TTC549 (cell line): ENCODE results near the gene CATSPERZ.

Experiments
- FAIRE-seq: peaks from 2 replicates; lab custom pipeline; 2012; peaks lifted over from hg19 to GRCh38; lab: Jason Lieb, UNC

The CATSPERZ gene

DNA sequence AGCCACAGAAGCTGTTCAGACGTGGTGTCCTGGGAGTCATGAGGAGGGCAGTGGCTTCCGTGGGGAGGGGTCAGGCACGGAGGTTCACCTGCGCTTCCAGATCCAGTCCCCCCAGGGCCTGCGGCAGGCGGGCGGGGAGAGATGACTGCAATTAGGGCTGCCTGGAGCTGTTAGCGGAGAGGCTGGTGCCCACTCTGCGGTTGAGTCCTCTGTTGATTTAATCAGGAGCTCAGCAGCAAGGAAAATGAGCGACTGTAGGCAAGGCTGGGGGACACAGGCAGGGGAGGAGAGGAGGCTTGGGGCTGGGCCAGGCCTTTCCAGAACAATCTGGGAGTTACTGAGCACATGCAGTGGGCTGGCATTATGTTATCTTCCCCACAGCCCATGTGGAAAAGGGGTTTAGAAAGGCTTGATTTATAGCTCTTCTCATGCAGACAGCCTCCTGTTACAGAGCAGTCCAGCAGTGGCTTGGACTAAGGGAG is 35.7 kb upstream of the CATSPERZ start:
- no peak for FAIRE-seq

DNA sequence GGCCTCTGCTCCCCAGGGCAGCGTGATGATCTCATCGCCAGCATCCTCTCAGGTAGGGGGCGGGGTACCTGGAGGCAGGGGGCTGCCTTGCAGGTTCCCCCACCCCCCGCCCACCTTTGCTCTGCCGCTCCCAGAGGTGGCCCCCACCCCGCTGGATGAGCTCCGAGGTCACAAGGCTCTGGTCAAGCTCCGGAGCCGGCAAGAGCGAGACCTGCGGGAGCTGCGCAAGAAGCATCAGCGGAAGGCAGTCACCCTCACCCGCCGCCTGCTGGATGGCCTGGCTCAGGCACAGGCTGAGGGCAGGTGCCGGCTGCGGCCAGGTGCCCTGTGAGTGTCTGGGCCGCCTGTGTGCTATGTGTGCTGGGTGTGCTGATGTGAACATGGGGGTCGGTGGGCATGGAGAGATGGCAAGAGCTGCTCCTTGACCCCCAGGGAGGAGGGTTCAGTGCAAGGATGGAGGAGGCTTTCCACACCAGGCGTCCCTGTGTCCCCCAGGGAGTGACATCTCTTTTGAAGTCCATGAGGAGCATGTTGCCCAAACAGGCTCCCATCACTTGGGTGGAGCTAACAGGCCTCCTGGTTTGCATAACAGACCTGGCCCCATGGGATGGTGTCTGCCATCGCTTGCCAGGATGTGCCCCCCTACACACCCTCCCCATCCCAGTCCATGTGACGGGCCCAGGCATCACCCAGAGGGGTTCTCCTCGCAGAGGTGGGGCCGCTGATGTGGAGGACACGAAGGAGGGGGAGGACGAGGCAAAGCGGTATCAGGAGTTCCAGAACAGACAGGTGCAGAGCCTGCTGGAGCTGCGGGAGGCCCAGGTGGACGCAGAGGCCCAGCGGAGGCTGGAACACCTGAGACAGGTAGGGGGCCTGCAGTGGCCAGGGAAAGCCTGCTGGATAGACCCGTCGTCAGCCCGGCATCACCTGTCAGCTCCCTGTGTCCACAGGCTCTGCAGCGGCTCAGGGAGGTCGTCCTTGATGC is 34.7 kb upstream of the CATSPERZ start:
- no peak for FAIRE-seq

DNA sequence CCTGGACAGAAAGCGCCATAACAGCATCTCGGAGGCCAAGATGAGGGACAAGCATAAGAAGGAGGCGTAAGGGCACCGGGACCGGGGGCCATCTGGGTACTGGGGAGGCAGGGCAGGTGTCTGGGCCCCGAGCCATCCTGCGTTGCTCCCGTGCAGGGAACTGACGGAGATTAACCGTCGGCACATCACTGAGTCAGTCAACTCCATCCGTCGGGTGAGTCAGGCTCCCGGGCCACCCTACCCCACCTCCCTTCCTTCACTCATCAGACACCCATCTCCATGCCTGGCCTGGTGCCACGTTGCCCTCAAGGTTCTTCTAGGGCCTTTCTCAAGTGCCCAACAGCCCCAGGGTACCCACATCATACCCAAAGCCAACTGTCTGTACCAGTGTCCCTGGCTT is 33.8 kb upstream of the CATSPERZ start:
- FAIRE-seq = no peak

DNA sequence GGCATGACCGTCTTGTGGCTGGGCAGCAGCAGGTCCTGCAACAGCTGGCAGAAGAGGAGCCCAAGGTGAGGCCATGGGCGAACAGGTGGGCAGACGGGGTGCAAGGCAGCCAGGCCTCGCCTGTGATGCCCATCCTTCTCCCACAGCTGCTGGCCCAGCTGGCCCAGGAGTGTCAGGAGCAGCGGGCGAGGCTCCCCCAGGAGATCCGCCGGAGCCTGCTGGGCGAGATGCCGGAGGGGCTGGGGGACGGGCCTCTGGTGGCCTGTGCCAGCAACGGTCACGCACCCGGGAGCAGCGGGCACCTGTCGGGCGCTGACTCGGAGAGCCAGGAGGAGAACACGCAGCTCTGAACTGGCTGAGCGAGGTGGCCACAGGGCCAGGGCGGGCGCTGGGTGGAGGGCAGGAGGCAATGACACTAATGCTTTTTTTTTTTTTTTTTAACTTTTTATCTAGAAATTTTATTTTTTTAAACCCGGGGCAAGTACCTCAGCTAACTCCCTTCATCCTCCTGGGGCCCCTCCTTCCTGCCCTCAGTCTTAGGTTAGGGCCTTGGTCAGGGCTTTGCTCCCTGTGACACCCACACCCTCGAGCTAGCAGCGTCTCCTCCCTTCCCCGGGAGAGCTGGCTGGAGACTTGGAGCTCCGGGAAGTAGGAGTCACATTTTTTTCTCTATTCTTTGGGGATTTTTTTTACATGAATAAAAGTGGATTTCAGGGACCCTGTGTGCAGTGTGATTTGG is 32.8 kb upstream of the CATSPERZ start:
- no peak for FAIRE-seq

DNA sequence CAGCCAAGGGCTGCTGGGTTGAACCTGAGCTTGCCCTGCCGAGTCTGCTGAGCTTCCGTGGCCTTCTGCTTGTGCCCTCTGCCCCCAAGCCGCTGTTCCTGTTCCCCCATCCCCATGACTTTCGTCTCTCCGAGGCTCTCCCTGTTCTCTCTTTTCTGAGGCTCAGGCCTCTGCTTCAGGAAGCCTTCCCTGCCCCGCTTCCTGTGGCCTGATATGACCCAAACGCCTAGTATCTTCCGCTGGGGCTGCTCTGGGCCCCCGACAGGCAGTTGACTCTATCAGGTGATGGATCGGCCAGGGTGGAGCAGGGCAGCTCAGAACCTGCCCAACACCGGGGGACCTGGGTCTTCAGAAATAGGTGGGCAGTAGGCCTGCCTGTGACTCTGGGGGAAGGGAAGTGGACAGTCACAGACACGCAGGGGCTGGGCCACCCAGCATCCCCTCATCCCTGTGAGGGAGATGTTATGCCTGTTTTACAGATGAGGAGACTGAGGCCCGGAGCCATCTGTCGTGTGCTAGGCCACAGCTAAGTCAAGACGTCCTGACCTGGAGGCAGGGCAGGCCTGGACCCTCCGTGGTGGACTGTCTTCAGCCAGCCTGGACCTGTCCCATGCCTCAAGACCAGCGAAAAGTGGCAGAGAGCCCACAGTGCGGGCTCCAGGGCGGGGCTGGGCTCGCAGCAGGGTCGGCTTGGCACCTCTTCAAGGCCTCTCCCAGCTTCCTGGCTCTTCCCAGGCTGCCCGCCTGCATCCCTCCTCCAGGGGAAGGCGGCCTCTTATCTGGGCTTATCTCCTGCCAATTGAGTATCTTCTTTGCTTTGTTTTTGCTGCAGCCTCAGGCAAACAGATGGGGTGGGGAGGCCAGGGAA is 31.9 kb upstream of the CATSPERZ start:
- no peak for FAIRE-seq

DNA sequence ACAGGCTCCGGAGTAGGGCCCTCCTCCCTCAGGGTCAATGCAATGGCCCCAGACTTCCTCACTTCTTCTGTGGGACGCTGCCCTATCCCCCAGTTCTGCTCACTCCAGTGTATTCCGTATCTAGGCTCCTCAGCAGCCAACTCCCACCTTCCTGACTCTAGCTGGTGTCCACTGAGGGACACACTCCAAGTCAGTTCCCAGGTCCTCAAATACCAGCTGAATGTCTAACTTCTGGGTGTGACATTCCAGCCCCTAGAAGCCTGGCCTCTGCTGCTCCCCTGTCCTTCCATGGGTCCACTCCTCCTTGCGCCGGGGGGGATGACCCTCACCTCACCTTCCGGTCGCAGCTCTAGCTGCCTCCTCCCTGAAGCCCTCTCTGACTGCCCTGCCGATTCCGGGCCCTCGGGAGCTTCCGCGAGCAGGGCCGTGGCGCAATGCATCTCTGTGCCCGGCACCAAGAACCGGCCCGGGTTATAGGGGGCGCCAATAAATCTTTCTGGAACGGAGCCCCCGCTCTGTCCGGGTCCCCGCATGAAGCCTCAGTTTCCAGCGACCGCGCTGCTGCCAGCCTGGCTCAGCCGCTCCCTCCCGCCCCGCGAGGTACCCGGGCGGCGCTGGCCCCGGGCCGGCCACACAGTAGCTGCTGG is 31.1 kb upstream of the CATSPERZ start:
- FAIRE-seq = no peak

DNA sequence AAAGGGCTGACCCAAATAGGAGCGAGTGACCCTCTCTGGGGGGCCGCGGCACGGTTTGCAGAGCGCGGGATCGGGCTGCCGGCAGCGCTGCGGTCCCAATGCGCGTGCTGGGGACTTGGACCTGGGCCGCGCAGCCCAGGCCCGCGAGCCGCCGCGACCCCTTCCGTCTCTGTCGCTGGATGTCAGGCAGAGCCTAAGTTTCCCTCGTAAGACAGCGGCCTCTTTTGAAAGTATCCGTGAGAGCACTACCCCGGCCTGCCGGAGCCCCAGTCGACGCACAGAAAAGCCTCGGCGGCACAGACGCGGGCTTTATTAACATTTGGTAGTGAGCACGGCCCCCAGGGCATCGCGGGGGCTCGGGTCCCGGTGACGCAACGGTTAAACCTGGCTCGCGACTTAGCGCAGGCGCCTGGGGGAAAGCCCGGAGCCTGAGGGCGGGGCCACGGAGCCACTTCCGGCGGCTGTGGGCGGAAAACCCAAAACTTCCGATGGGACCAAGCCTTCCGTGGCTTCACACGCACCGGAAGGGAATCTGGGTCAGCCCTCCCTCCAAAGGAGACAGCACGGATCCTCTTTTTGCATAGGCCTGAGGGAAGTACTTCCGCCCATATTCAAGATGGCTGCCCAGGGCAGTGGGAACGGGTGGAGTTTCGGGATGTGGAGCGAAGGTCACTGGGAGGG is 30.5 kb upstream of the CATSPERZ start:
- peak; percentile 88 for FAIRE-seq

DNA sequence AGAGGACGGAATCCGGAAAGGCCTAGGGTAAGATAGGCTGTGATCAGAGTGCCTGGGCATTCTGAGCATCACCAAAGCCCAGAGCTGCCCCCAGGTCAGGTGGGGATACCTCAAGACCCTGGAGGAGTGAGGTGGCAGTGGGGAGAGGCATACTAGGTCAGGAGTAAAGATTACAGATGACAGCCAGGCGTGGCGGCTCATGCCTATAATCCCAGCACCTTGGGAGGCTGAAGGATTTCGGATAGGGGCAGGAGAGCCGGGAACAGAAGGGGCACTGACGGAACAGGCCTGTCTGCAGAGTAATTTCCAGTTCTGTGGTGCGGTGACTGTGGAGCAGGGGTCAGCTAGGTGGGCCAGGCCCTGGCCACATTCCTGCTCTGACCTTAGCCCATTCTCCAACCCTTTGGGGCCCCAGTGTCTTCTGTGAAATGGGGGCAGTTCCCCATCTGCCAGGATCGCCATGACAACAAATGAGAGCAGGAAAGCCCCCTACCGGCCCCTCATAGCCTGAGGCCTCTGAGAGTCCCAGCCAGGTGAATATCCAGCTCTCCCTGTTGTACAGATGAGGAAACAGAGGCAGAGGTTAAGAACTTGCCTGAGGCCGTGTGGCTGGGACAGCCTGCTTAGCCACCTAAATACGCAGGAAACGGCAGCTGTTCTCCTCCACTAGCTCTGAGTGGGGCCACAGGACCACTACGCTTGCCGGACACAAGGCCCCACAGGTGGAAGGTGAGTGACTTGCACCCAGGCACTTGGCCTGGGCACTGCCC is 24.9 kb upstream of the CATSPERZ start:
- no peak for FAIRE-seq

DNA sequence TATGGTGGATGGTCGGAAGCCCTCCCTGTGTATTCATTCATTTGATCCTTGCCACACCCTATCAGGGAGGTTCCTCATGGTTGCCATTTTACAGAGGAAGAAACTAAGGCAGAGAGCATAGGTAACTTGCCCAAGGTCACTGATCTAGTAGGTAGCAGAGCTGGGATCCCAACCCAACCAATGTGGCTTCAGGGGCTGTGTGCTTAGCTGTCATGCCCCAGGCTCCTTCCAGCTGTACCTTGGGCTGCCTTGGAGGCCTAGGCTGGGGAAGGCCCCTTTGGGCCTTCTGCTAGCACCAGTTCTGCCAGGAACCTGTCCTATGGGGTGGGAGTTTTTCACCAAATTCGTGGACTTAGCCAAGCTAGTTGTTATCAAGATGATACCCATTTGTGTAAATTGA is 24.3 kb upstream of the CATSPERZ start:
- FAIRE-seq = no peak

DNA sequence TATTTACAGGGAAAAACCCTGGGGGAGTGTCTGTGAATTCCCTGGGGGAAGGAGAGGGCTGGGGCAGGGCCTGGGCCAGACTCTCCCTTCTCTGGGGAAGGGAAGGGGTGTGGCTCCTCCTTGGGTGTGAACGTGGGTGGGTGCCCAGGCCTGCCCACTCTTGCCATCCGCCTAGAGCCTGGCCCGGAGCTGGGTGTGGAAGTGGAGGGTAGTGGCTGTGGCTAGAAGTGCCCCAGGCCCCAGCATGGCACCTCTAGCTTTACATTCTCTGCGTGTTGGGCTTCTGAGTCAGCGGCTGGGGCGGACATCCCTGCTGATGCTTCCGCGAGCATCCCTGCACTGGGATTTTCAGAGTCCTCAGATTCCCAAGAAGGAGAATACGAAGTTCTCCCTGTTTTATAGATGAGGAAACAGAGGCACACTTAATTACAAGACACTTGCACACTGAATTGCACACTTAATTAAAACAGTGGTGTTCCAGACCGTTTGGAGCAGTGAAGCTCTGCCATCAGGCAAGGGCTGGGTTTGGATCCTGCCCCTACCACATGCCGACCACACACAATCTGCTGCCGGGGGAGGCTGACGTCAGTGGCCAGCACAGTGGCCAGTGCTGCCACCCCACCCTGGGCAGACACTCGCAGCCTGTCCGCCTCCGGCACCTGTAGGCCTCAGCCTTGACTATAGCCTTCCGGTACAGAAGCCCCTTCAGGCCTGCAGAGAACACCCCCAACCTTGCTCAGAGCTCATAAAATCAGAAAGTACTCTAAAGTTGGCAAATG is 23.3 kb upstream of the CATSPERZ start:
- FAIRE-seq = no peak

DNA sequence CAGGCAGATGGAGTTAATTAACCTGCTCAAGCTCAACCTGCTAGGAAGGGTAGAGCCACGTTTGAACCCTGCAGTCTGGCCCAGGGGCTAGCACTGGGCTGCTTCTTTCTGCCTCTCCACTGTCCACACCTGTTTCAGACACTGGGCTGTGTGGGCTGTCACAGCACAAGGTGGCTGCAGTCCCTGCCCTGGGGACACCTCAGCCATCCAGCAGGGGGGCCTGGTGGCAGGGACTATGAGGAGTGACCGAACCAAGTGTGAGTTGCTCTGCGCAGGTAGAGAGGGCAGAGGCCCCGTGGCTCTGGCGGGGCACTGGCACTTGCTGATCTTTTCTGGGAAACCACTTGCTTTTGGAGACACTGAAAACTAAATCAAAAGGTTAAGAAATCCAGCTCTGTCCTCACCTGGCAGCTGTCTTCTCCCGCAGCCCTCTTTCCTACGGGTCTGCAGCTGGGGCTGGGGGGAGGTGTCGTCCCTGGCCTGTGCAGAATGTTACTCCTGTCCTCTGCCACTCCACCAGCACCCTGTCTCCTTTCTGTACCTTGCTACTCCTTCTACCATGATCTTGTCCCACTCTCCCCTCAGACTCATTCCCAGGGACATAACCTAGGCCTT is 21.5 kb upstream of the CATSPERZ start:
- no peak for FAIRE-seq

DNA sequence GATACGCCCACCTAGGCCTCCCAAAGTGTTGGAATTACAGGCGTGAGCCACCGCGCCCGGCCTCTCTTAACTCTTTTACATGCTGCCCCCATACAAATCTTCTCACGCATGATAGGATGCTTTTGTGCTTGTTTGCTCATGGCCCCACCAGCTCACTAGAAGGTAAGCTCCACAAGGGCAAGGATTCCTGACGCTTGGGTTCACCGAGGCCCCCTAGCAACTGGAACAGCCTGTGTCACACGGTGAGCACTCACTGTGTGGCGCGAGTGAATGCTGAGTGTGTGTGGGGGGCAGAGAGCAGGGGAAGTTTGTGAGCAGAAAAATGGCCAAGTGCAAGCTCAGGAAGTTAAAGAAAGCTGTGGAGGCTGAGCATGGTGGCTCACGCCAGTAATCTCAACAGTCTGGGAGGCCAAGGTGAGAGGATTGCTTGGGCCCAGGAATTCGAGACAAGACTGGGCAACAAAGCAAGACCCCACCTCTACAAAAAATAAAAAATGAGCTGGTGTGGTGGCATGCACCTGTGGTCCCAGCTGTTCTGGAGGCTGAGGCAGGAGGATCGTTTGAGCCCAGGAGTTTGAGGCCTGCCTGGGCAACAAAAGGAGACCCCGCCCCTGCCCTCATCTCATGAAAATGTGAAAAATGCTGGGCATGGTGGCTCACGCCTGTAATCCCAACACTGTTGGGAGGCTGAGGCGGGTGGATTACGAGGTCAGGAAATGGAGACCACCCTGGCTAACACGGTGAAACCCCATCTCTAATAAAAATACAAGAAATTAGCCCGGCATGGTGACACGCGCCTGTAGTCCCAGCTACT is 18.0 kb upstream of the CATSPERZ start:
- FAIRE-seq = no peak

DNA sequence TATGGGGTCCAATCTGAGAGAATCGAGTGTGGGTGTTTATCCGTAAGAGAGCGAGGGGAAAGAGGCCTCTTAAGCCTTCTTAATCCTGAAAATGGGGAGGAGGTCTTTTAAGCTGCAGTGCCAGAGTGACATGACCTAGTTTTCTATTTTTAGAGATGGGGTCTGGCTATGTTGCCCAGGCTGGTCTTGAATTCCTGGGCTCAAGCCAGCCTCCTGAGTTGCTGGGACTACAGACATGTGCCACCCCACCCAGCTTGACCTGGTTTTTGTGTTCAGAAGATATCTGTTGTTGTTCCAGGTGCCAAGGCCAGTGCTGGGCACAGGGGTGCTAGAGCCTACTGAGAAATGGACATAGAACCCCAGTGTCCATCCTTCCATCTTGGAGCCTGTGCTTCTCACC is 17.1 kb upstream of the CATSPERZ start:
- no peak for FAIRE-seq

DNA sequence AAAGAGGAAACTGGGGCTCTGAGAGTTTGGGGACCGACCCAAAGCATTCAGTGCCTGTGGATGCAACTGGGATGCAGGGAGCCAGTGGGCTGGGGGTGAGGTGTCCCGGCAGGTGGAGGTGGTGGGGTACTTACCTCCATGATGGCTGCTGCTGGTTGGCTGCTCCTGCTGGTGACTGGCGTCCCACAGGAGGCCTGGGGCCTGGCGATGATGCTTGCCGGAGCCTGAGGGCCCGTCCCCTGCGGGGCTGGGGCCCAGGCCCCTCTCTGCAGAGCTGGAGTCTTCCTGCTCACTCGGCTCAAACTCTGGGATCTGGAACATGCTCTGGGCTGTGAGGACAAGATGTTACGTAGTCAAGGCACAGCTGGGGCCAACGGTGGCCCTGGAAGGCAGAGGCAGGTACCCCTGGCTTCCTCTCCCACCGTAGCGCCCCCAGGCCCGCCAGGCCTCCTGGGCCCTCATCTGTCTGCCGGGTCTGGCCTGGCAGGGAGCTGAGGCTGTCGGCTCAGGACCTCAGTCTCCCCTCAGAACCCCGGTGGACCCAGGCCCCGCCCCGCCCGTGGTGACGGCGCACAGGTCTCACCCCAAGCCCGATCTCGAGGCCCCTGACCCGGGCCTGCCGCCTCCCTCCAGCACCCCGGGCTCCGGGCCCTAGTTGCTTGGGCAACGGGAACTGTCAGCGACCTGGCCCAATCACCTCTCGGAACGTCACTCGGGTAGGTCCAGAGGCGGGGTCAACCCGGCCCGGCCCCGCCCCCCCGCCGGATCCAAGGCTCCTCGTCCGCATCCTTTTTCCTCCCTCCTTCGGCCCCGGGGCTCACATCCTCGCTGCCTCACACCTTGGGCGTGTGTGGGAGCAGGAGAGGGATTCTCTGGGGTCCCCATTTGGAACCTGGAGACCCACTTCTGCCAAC is 15.9 kb upstream of the CATSPERZ start, which contains the start of gene BAD:
BAD (minus strand) TSS at position 618 of the 914 bp plus-strand sequence; CDS start at position 321, 297 bp downstream.
- no peak for FAIRE-seq

DNA sequence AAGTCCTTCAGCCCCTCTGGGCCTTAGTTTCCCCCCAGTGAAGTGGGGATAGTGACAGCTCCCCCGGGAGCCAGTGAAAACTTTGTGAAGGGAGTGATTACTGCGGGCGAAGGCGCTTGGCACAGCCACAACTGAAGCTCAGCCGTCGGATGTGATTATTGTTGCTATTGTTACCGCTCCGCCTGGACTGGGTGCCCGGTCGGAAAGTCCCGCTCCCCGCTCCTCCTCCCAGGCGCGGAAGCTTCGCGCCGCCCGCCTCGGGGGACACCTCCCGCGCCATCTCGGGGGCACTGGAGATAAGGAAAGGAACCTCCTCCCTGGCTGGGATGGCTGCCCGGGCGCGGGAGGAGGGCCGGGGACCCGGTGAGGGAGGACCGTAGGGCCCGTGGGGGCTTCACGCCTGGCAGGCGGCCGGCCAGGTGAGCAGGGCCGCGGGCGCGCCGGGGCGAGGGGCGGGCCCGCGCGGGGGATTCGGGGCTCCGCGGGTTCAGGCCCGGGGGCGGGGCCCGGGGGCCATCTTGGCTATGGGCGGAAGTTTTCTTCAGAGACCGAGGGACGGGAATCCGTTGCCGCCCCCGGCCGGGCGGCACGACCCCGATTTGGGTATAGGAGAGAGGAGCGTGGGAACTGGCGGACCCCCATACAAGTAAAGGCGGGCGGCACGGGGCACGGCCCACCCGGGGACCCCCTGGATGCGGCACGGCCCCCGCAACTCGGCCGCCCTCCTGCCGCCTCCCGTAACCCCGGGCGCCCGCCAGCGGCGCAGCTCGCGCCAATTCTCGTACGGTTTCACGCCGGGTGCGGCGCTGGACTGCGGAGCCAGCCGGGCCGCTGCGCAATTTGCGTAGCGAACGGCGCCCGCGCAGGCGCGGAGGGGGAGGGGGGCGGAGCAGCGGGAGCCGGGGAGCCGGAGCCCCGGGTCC is 14.9 kb upstream of the CATSPERZ start, which contains the start of gene GPR137:
GPR137 (plus strand) TSS at position 887 of the 923 bp plus-strand sequence. CDS start 677 bp downstream, outside the sequence.
- FAIRE-seq = no peak
